Lung (tissue), 12 donors: ENCODE data around the gene DUSP21. TPM values are rescaled to one million over a fixed set of nuclear protein-coding genes. Genes with fewer than 3 reads are reported as not detected.

Experiments
- ATAC-seq: fragments of 200-7000 bp; cut with Tn5 transposase; one replicate; pipeline ENCODE4 v1.9.1; 2020; ENCODE audit warnings: moderate number of reproducible peaks; ENCODE audit not compliant: insufficient read depth, low FRiP score
- DNase-seq, 3 donors: peaks; one replicate each; pipeline ENCODE4 v3.0.0-alpha.2; 2013 to 2017
- H3K27ac ChIP-seq, 2 donors: one replicate each; pipeline ENCODE4 v1.5.1; 2013; ENCODE audit warnings: mild to moderate bottlenecking in 2 of 2, moderate library complexity in 2 of 2, control low read depth in 1 of 2, inconsistent platforms in 1 of 2, low read depth in 1 of 2, low read length in 1 of 2
- H3K27me3 ChIP-seq, 3 donors: one replicate each; pipeline ENCODE4 v1.5.1; 2013; ENCODE audit warnings: low read length in 2 of 3; ENCODE audit not compliant: control insufficient read depth in 3 of 3, insufficient read depth in 3 of 3
- H3K36me3 ChIP-seq, 4 donors: one replicate each; pipeline ENCODE4 v1.5.1; 2013; ENCODE audit warnings: low read length in 4 of 4, mild to moderate bottlenecking in 1 of 4, moderate library complexity in 1 of 4; ENCODE audit not compliant: control insufficient read depth in 4 of 4, insufficient read depth in 4 of 4
- H3K4me1 ChIP-seq, 5 donors: one replicate each; pipeline ENCODE4 v1.5.1; 2013; ENCODE audit warnings: low read length in 5 of 5, mild to moderate bottlenecking in 2 of 5, moderate library complexity in 1 of 5; ENCODE audit not compliant: control insufficient read depth in 5 of 5, insufficient read depth in 5 of 5
- H3K4me3 ChIP-seq: one replicate; pipeline ENCODE4 v1.5.1; 2013; ENCODE audit warnings: mild to moderate bottlenecking, control low read depth, moderate library complexity
- H3K9ac ChIP-seq, 2 donors: one replicate each; pipeline ENCODE4 v1.5.1; 2013; ENCODE audit warnings: low read length in 2 of 2, control low read depth in 1 of 2; ENCODE audit not compliant: insufficient read depth in 1 of 2
- H3K9me3 ChIP-seq, 4 donors: one replicate each; pipeline ENCODE4 v1.5.1; 2013; ENCODE audit warnings: low read length in 3 of 4, mild to moderate bottlenecking in 1 of 4, moderate library complexity in 1 of 4; ENCODE audit not compliant: control insufficient read depth in 4 of 4, insufficient read depth in 3 of 4
- CTCF ChIP-seq: IDR thresholded peaks from 2 replicates; pipeline ENCODE4 v1.5.1; 2012; ENCODE audit warnings: mild to moderate bottlenecking; ENCODE audit errors: control extremely low read depth, extremely low read depth
- WGBS, 2 donors: extraction: QIAGEN DNeasy Blood & Tissue Kit; methylation state at CpG; one replicate each; pipeline ENCODE4 v1.1.7; 2013; 5-methylcytosine and 5-hydroxymethylcytosine counted together
- polyA plus RNA-seq, 2 donors: library from polyadenylated mRNA; stranded (reverse); fragments of 200-250 nt; gene quantifications; one replicate each; pipeline ENCODE4 v1.2.1, GENCODE V29; 2013
- total RNA-seq, 2 donors: library from RNA; depleted of rRNA in 1 of 2; stranded (reverse); fragments of >200 nt in 1 of 2; gene quantifications; one replicate each; pipeline ENCODE4 v1.2.1, GENCODE V29; 2014 to 2021
- donor health status: control.
- donor health status: control.
- donor health status: Bipolar disorder and iron deficiency.
- donor health status: healthy.
- donor health status: DM: yes; HTN: yes; CAD: no.

The DUSP21 gene
- total and polyA plus RNA-seq, 4 donors = not detected

GRCh38 chrX:44874420-44875184, 30.8 kb downstream of the DUSP21 start:
- H3K36me3 ChIP-seq = peaks cover 0 to 8% (median 0%) of the 10 kb centered on the region in 4 donors
- no peak for ATAC-seq
- H3K4me3 ChIP-seq = peak overlapping the region; percentile 79
- peak overlapping the region; percentile 99 for H3K27ac ChIP-seq
- H3K4me1 ChIP-seq = peaks cover 0 to 24% (median 6%) of the 10 kb centered on the region in 5 donors
- 0 to 2% methylated on average over 14 of the region's 14 CpGs for WGBS, 2 donors
- H3K9me3 ChIP-seq = no peaks in the 10 kb centered on the region
- no peak for TF ChIP-seq CTCF
- peak; percentile 47 to 69 (median 55) for DNase-seq
- no peaks in the 10 kb centered on the region for H3K27me3 ChIP-seq
- H3K9ac ChIP-seq = peak overlapping the region; percentile 80 to 91

GRCh38 chrX:44875185-44875489, 31.3 kb downstream of the DUSP21 start:
- ATAC-seq = no peak
- TF ChIP-seq CTCF = no peak

GRCh38 chrX:44876086-44876485, 32.3 kb downstream of the DUSP21 start:
- Histone ChIP-seq H3K27ac (no peak overlapping the region), H3K36me3 (peaks cover 0 to 8% (median 0%) of the 10 kb centered on the region in 4 donors), H3K9me3 (no peaks in the 10 kb centered on the region), H3K9ac (peak overlapping the region in 1 of 2 donors; percentile 91), H3K4me3 (no peak overlapping the region), H3K27me3 (no peaks in the 10 kb centered on the region), H3K4me1 (peaks cover 0 to 22% (median 4%) of the 10 kb centered on the region in 5 donors)
- DNase-seq = peak in 2 of 3 donors; percentile 47 to 63
- no peak for TF ChIP-seq CTCF
- no peak for ATAC-seq
- WGBS, 2 donors = 20 to 39% methylated on average over 4 of the region's 4 CpGs

More at GRCh38 chrX:44875185-44875489, 31.3 kb downstream of the DUSP21 start:
- no peaks in the 10 kb centered on the region for H3K9me3 ChIP-seq
- no peak overlapping the region for H3K4me3 ChIP-seq
- peaks cover 0 to 24% (median 6%) of the 10 kb centered on the region in 5 donors for H3K4me1 ChIP-seq
- H3K36me3 ChIP-seq = peaks cover 0 to 8% (median 0%) of the 10 kb centered on the region in 4 donors
- no peak overlapping the region for H3K27ac ChIP-seq
- peak overlapping the region in 1 of 2 donors; percentile 91 for H3K9ac ChIP-seq
- DNase-seq = no peak
- WGBS, 2 donors = 13 to 24% methylated on average over 5 of the region's 5 CpGs
- no peaks in the 10 kb centered on the region for H3K27me3 ChIP-seq
